ENCODE measurements around the gene S100PBP. TPM values are rescaled to one million over a fixed set of nuclear protein-coding genes. Genes with fewer than 3 reads are reported as not detected.

S100PBP gene
- total RNA-seq, 3 donors from 2014 or later, result 25.0 to 49.0 (median 29.5) TPM

GRCh38 chr1:32906654-32907053, 89.2 kb downstream of the S100PBP start:
- no peak for DNase-seq (ENCODE audit: low spot score in 2 of 2)
- H3K36me3 ChIP-seq, result no peaks in the 10 kb centered on the region
- TF ChIP-seq, protein P1, sequence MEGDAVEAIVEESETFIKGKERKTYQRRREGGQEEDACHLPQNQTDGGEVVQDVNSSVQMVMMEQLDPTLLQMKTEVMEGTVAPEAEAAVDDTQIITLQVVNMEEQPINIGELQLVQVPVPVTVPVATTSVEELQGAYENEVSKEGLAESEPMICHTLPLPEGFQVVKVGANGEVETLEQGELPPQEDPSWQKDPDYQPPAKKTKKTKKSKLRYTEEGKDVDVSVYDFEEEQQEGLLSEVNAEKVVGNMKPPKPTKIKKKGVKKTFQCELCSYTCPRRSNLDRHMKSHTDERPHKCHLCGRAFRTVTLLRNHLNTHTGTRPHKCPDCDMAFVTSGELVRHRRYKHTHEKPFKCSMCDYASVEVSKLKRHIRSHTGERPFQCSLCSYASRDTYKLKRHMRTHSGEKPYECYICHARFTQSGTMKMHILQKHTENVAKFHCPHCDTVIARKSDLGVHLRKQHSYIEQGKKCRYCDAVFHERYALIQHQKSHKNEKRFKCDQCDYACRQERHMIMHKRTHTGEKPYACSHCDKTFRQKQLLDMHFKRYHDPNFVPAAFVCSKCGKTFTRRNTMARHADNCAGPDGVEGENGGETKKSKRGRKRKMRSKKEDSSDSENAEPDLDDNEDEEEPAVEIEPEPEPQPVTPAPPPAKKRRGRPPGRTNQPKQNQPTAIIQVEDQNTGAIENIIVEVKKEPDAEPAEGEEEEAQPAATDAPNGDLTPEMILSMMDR (IDR thresholded peaks at IDR 0.05), result no peak
- TF ChIP-seq POLR2AphosphoS5 (IDR thresholded peaks at IDR 0.05) (no peak), POLR2A (IDR thresholded peaks at IDR 0.05) (no peak)
- H3K27ac ChIP-seq, result no peak overlapping the region
- intact Hi-C loops (cut with DNase I; ENCODE audit: low total_unique reads), result no loop called here
- no peaks in the 10 kb centered on the region for H3K4me1 ChIP-seq
- no peaks in the 10 kb centered on the region for H3K27me3 ChIP-seq
- H3K4me3 ChIP-seq, result no peak overlapping the region
- no peaks in the 10 kb centered on the region for H3K9me3 ChIP-seq

- no peaks in the 10 kb centered on the region for H3K4me1 ChIP-seq
- H3K27me3 ChIP-seq, result no peaks in the 10 kb centered on the region
- H3K4me3 ChIP-seq, result no peak overlapping the region
- no peak for DNase-seq (ENCODE audit: low spot score in 2 of 2)
- no peaks in the 10 kb centered on the region for H3K36me3 ChIP-seq
- TF ChIP-seq POLR2A (IDR thresholded peaks at IDR 0.05), result no peak
- no peak for TF ChIP-seq POLR2AphosphoS5 (IDR thresholded peaks at IDR 0.05)
- TF ChIP-seq, protein P1 (IDR thresholded peaks at IDR 0.05), result no peak
- intact Hi-C loops (cut with DNase I; ENCODE audit: low total_unique reads), result no loop called here
- no peaks in the 10 kb centered on the region for H3K9me3 ChIP-seq
- H3K27ac ChIP-seq, result no peak overlapping the region
Measured at GRCh38 chr1:32907435-32907834, 90.0 kb downstream of the S100PBP start.

Other genes with a start within 250 kb of the S100PBP start
- 10 to 100 TPM; 19.5 to 32.1 (median 31.1) TPM for gene ZBTB8OS, start 167.1 kb upstream of the S100PBP start, total RNA-seq
- 100 to 1,000 TPM; 111 to 161 (median 121) TPM for gene RBBP4, start 166.4 kb upstream of the S100PBP start, total RNA-seq
- gene SYNC, start 114.9 kb upstream of the S100PBP start, total RNA-seq, result 10 to 100 TPM in 2 of 3 donors, 1 to 10 TPM in 1; 9.8 to 24.2 (median 13.6) TPM
- 10 to 100 TPM; 53.8 to 67.5 (median 67.2) TPM for gene YARS1, start 295 bp upstream of the S100PBP start, total RNA-seq
- under 1 TPM in 2 of 3 donors, not detected in 1; 0.59 to 0.96 TPM for gene FNDC5, start 53.3 kb downstream of the S100PBP start, total RNA-seq
- gene HPCA, start 68.8 kb downstream of the S100PBP start, total RNA-seq, result 1 to 10 TPM in 1 of 3 donors, not detected in 2; 2.0 TPM
- 100 to 1,000 TPM in 1 of 3 donors, 10 to 100 TPM in 2; 26.9 to 109 (median 94.8) TPM for gene TMEM54, start 83.7 kb downstream of the S100PBP start, total RNA-seq
- 10 to 100 TPM; 15.7 to 22.5 (median 16.7) TPM for gene RNF19B, start 147.2 kb downstream of the S100PBP start, total RNA-seq
- 100 to 1,000 TPM; 124 to 483 (median 280) TPM for gene AK2, start 219.2 kb downstream of the S100PBP start, total RNA-seq

Data from breast epithelium (tissue), 4 donors.